Activated naive CD4-positive, alpha-beta T cell treated with anti-CD3 and anti-CD28 coated beads, Interleukin-2, amount 50 U/mL, for 16 hours (primary cell): ENCODE measurements around the gene STON1.
"Not testable (repeated sequence)": the region's sequence is repeated elsewhere in the genome, so short reads cannot be mapped to it uniquely, and the experiment has no call there.

Source experiments
- DNase-seq: peaks from one replicate; pipeline ENCODE4 v3.0.0-alpha.2; 2020

Gene STON1, protein sequence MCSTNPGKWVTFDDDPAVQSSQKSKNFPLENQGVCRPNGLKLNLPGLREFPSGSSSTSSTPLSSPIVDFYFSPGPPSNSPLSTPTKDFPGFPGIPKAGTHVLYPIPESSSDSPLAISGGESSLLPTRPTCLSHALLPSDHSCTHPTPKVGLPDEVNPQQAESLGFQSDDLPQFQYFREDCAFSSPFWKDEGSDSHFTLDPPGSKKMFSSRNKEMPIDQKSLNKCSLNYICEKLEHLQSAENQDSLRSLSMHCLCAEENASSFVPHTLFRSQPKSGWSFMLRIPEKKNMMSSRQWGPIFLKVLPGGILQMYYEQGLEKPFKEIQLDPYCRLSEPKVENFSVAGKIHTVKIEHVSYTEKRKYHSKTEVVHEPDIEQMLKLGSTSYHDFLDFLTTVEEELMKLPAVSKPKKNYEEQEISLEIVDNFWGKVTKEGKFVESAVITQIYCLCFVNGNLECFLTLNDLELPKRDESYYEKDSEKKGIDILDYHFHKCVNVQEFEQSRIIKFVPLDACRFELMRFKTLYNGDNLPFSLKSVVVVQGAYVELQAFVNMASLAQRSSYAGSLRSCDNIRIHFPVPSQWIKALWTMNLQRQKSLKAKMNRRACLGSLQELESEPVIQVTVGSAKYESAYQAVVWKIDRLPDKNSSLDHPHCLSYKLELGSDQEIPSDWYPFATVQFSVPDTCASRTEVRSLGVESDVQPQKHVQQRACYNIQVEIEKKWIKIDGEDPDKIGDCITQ

DNA sequence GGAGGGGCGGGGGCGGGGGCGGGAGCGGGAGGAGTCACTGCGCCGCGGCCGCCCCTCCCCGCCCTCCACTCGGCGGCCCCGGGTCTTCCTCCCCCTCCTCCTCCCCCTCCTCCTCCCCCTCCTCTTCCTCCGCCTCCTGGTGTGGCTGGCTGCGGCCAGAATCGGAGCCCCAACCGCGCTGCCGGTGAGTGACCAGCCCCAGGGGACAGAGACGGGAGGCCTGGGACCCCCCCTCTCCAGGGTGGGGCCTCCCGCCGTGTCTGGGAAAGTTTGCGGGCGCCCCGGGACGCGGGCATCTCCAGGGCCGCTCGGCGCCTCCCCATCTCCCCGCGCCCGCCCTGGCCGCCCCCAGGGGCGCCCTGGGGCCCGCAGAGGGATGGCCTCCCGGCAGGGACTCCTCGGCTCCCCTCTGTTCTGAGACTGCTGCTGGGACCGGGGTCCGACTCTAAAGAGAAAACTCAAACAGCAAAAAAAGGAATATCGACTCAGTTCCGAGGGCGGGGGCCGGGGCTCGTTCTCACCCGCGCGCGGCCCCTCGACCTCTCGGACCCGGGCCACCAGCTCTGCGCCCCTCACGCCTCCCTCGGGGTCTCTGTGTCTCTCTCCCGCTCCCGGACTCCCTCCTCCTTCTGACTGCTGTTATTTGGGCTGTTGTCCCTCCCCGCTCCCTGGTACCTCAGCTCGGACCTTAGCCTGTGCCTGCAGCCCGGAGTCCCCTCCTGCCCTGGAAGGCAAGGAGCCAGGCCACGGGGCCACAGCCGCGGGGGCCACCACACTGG lies at the start of gene STON1:
STON1 (plus strand) TSS at position 122 of the 779 bp plus-strand sequence. CDS start 50,480 bp downstream, outside the sequence.
- DNase-seq: peak; percentile 15

- DNase-seq: no peak
These were observed 49.4 kb upstream of the STON1 start for GRCh38 chr2:48480526-48480925.

DNA sequence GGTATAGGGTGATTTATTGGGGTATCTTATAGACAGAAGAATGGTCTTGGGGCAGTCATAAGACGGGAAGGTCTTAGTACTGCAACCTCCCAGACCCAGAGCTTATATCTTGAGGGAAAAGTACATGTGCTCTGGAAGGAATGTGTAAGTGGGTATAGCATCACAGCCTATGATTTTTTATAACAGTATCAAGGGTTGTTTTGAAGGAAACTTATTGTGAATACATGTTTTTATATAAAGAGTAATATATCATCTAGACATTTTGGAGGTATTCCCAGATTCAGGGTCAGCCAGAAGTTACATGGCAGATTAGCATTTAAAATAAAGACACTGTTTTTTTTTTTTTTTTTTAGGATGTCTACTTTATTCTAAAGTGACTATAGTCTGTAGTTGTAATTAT lies 47.6 kb upstream of the STON1 start:
- no peak for DNase-seq

GRCh38 chr2:48482769-48483168 lies 47.2 kb upstream of the STON1 start:
- DNase-seq: no peak

DNA sequence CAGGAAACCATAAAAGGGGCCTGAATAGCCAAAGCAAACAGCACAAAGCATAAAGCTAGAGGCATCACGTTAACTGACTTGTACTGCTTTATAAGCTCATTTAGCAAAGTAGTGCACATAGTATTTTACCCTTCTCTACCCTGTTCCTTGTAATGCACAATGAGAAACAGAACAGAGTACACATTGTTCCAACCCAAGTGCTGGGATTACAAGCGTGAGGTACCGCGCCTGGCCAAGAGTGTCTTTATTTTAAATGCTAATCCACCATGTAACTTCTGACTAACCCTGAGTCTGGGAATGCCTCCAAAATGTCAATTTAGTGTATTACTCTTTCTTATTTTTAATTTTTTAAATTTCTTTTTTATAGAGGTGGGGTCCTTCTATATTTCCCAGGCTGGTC lies 46.4 kb upstream of the STON1 start:
- no peak for DNase-seq

- DNase-seq: no peak
These were observed 46.0 kb upstream of the STON1 start for GRCh38 chr2:48483916-48484315.

DNA sequence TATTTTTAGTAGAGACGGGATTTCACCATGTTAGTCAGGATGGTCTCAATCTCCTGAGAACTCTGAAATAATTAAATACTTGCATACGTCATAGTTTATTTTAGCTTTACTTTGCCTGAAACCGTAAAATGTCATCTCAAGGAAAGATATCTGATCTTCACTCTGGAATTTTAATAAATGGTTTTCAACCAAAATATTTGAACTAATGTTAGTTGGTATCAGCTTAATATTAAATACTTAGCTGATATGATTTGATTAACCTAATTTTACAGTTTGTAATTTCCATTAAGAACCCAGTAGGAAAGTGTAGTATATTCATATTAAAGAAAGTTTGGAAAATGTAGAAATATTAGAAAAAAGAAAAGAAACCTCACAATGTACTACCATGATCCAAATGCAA lies 41.4 kb upstream of the STON1 start:
- DNase-seq: no peak

GRCh38 chr2:48496849-48497248 lies 33.1 kb upstream of the STON1 start:
- DNase-seq: no peak

- DNase-seq: no peak
These were observed 25.2 kb upstream of the STON1 start for GRCh38 chr2:48504647-48505327.

DNA sequence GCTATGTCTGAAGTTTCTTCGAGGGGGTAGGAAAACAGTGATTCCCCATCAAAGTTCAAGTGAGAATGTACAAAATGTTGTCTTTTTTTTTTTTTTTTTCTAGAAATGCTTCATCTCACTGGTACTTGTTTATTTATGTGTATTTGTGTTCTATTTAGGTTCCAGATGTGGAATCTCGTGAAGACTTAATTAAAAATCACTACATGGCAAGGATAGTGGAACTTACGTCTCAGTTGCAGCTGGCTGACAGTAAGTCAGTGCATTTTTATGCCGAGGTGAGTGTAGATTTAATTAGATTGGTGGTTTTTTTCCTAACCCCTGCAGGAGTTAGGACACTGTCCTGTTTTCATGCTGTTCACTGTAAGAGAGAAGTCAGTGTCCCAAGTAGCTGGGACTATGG lies 22.8 kb upstream of the STON1 start:
- no peak for DNase-seq

- DNase-seq: no peak
These were observed 21.4 kb upstream of the STON1 start for GRCh38 chr2:48508461-48509124.

DNA sequence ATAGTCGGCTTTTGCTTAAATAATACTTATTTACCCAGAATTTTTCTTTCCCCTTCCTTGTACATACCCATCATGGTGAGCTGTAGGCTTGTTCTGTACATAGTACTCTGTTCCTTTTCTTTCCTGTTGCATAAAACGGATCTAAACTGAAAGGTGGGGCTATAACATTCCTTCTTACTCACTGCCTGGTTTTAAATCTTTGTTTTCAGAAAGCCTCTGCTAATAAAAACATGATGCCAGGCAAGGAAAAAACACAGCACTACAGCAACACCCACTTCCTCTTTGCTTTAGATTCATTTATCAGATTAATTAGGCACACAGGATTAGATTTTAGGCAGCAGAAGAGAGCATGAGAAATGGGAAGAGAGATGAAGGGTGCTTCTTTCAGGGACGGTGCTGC lies 19.6 kb upstream of the STON1 start:
- no peak for DNase-seq

GRCh38 chr2:48511849-48512470 lies 18.0 kb upstream of the STON1 start:
- DNase-seq: no peak

DNA sequence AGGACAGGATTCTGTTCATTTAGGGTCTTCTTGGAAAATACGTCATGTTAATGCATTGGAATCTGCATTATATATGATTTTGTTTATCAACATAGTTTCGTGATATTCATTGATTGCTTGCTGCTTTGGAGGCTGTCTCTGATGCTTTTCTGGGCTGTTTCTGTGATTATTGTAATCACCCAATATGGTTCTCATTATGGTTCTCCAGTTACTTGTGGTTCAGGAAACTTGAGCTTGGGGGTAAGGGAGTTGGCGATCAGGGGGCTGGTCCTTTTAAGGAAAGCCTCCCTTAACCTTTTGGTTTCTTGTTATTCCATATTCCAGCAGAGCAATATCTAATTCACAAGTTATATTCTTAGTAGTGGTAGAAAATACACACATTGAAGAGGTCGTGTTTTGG lies 17.4 kb upstream of the STON1 start:
- no peak for DNase-seq

DNA sequence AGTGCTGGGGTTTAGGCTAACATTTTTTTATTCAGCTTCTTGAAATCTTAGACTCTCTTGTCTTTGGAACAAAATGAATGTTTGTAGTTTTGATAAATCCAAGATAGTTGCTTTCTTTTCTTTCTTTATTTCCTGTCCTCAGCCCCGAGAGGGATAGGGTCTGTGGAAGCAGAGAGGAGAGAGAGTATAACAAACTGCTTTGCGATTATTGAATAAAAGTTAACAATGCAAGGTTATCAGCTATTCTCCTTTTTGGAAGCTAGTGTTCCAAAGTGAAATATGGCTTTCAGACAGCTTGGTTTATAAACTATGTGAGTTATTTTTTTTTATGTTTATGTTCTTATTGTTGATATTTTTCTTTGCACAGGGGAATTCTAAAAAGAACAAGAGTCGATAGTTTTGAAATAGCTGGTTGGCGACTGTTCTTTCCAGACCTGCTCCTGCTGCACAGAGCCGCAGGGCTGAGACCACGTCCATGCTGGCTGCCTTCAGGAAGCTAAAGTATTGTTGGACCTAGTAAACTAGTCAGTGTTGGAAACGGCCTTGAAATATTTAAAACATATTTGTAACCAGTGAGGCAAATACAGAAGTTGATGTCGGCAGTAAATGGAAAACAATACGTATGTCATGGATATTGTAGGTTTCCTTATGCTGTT lies 15.5 kb upstream of the STON1 start:
- DNase-seq: no peak

DNA sequence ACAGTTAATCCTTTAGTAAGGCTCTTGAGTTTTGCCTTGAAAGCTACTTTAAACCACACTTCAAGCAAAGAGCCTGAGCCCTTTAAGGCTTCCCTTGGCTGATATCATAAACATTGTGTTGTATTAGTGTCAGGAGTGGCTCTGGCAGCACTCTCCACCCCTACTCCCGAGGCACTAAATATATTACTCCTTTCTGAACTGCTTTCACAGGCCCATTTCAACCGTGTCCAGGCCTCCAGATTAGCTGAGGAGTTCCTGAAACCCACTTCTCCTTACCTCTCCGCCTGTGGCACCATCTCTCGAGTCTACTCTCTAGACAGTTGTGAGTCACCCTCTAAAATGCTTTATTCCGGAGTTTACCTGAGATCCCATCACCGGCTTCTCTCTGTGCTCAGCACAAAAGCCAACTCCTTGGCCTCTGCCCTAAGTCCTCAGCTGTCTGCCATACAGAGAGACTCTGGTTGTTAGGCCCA lies 14.4 kb upstream of the STON1 start:
- no peak for DNase-seq

- DNase-seq: no peak
These were observed 10.4 kb upstream of the STON1 start for GRCh38 chr2:48519593-48519992.

GRCh38 chr2:48524756-48525155 lies 5.2 kb upstream of the STON1 start:
- DNase-seq: not testable (repeated sequence)

DNA sequence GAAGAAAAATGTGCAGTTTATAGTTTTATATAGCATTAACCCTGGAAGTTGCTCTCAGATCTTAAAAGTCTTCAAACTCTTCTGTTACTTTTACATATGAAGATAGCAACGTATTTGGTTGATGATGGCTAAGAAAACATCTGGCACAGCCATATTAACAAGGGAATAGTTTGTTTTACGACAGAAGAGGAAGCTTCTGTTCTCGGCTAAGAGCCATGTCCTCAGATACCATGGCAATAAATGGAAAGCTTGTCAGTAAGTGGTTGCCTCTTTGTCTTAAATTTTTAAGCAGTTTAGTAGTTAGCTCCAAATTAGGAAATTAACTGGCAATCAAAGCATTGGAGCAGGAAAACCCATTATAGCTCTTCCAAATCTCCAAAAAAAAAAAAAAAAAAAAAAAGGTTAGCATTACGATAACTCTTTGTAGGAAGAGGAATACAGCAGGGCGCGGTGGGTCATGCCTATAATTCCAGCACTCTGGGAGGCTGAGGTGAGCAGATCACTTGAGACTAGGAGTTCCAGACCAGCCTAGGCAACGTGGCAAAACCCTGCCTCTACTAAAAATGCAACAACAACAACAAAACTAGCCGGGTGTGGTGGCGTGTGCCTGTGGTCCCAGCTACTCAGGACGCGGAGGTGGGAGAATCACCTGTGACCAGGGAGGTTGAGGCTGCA lies 4.5 kb upstream of the STON1 start:
- no peak for DNase-seq

- no peak for DNase-seq
These were observed 2.6 kb upstream of the STON1 start for GRCh38 chr2:48527226-48527885.
